ENCODE data around the gene HMG20B. TPM values are rescaled to one million over a fixed set of nuclear protein-coding genes. Genes with fewer than 3 reads are reported as not detected.

The HMG20B gene
- total RNA-seq, 2 donors from 2014 or later: 87.9 to 118 TPM

DNA sequence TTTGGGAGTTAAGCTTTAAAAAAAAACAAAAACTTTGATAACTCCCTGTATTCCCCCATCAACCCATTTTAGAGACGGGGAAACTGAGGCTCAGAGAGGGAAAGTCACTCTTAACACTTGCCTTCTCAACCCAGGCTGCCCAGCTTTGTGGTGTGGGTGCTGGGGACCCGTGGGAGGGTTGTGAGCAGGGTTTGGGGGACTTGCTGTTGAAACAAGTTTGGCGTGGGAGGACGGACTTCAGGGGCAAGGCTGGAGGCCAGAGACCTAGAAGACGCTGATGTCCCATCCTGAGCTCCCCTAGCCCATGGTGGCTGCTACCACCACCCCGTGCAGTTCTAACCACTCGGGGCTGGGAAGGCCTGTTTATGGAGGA is 54.6 kb downstream of the HMG20B start:
- Histone ChIP-seq H3K4me3 (peak overlapping the region; percentile 97), H3K27me3 (no peaks in the 10 kb centered on the region), H3K9me3 (no peaks in the 10 kb centered on the region), H3K27ac (peak overlapping the region; percentile 77), H3K36me3 (no peaks in the 10 kb centered on the region), H3K9ac (ENCODE audit: low read depth in 2 of 2, low read length in 2 of 2) (peak overlapping the region in 1 of 2 donors; percentile 8), H3K4me1 (peaks cover 14% of the 10 kb centered on the region)
- TF ChIP-seq, protein P1, sequence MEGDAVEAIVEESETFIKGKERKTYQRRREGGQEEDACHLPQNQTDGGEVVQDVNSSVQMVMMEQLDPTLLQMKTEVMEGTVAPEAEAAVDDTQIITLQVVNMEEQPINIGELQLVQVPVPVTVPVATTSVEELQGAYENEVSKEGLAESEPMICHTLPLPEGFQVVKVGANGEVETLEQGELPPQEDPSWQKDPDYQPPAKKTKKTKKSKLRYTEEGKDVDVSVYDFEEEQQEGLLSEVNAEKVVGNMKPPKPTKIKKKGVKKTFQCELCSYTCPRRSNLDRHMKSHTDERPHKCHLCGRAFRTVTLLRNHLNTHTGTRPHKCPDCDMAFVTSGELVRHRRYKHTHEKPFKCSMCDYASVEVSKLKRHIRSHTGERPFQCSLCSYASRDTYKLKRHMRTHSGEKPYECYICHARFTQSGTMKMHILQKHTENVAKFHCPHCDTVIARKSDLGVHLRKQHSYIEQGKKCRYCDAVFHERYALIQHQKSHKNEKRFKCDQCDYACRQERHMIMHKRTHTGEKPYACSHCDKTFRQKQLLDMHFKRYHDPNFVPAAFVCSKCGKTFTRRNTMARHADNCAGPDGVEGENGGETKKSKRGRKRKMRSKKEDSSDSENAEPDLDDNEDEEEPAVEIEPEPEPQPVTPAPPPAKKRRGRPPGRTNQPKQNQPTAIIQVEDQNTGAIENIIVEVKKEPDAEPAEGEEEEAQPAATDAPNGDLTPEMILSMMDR (IDR thresholded peaks at IDR 0.05): no peak
- intact Hi-C loops (cut with DNase I): no loop called here
- peak; percentile 35 for DNase-seq

Other genes starting within 250 kb of the HMG20B start
- 10 to 100 TPM; 42.0 to 71.3 TPM for gene NFIC, start 206.4 kb upstream of the HMG20B start, total RNA-seq
- gene SMIM24, start 92.4 kb upstream of the HMG20B start, total RNA-seq: 10 to 100 TPM; 16.1 to 59.0 TPM
- gene SMIM44, start 89.5 kb upstream of the HMG20B start, total RNA-seq: 1 to 10 TPM; 4.3 to 6.2 TPM
- gene DOHH, start 72.3 kb upstream of the HMG20B start, total RNA-seq: 10 to 100 TPM in 1 of 2 donors, 1 to 10 TPM in 1; 9.5 to 24.4 TPM
- 10 to 100 TPM; 45.8 to 62.5 TPM for gene FZR1, start 66.6 kb upstream of the HMG20B start, total RNA-seq
- gene TEKTIP1, start 33.8 kb upstream of the HMG20B start, total RNA-seq: 1 to 10 TPM; 1.5 to 4.7 TPM
- gene MFSD12, start 15.4 kb upstream of the HMG20B start, total RNA-seq: 10 to 100 TPM; 28.4 to 54.3 TPM
- gene GIPC3, start 12.5 kb downstream of the HMG20B start, total RNA-seq: 1 to 10 TPM in 1 of 2 donors, under 1 TPM in 1; 0.40 to 1.1 TPM
- 1 to 10 TPM; 1.5 to 1.7 TPM for gene TBXA2R, start 33.9 kb downstream of the HMG20B start, total RNA-seq
- 10 to 100 TPM; 12.0 to 35.1 TPM for gene CACTIN, start 53.8 kb downstream of the HMG20B start, total RNA-seq
- gene PIP5K1C, start 127.5 kb downstream of the HMG20B start, total RNA-seq: 10 to 100 TPM; 22.8 to 31.2 TPM
- 100 to 1,000 TPM; 268 to 296 TPM for gene TJP3, start 135.4 kb downstream of the HMG20B start, total RNA-seq
- gene APBA3, start 188.7 kb downstream of the HMG20B start, total RNA-seq: 10 to 100 TPM; 21.0 to 29.3 TPM
- 10 to 100 TPM; 73.7 to 86.9 TPM for gene MRPL54, start 189.7 kb downstream of the HMG20B start, total RNA-seq
- not detected for gene RAX2, start 199.3 kb downstream of the HMG20B start, total RNA-seq
- 1 to 10 TPM in 1 of 2 donors, under 1 TPM in 1; 0.66 to 1.2 TPM for gene MATK, start 213.4 kb downstream of the HMG20B start, total RNA-seq